ENCODE data around the gene SSR4.

The SSR4 gene

DNA sequence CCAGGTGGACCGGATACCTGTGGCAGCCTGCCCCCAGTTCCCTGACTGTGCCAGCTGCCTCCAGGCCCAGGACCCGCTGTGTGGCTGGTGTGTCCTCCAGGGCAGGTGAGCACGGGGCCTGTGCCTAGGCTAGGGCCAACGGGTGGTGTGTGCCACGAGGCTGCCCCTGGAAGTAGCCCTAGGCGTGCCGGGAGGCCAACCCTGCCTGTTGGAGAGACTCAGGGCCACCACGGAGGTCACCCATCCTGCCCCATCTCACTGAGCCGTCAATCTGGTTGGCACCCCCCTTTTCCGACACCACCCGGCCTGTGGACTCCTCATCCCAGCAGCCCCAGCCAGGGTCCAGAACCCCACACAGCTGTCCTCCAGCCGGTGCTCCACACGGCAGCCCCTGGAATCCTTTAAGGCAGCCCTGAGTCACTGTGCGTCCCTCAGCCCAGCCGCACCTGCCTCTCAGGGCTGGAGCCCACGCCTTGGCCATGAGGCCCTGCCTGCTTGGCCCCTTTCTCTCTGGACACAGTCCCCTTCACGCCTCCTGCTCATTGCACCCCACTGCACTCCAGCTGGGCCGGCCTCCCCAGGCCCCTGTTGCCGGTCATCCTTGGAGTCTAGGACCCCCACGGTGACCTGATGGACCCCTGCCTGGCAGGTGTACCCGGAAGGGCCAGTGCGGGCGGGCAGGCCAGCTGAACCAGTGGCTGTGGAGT, 25.2 kb upstream of the SSR4 start:
- DNase-seq (ENCODE audit: low read depth in 2 of 3, low spot score in 1 of 3), result no peak

DNA sequence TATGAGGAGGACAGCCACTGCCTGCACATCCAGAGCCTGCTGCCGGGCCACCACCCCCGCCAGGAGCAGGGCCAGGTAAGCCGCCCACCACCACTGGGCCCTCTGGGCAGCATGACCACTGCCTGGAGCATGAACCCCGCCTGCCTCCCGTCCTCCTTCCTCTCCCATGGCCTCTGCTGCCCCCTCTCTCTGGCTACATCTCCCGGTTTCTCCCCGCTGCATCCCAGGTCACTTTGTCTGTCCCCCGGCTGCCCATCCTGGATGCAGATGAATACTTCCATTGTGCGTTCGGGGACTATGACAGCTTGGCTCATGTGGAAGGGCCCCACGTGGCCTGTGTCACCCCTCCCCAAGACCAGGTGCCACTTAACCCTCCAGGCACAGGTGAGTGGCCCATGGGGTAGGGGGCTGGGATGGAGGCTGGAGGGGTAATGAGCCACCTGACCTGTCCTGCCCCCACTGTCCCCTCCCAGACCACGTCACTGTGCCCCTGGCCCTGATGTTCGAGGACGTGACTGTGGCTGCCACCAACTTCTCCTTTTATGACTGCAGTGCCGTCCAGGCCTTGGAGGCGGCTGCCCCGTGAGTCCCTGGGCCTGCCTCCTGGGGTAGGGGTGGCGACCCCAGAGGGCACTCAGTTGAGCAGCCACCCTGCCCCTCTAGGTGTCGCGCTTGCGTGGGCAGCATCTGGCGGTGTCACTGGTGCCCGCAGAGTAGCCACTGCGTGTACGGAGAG, 24.4 kb upstream of the SSR4 start:
- DNase-seq (ENCODE audit: low read depth in 2 of 3, low spot score in 1 of 3), result no peak

DNA sequence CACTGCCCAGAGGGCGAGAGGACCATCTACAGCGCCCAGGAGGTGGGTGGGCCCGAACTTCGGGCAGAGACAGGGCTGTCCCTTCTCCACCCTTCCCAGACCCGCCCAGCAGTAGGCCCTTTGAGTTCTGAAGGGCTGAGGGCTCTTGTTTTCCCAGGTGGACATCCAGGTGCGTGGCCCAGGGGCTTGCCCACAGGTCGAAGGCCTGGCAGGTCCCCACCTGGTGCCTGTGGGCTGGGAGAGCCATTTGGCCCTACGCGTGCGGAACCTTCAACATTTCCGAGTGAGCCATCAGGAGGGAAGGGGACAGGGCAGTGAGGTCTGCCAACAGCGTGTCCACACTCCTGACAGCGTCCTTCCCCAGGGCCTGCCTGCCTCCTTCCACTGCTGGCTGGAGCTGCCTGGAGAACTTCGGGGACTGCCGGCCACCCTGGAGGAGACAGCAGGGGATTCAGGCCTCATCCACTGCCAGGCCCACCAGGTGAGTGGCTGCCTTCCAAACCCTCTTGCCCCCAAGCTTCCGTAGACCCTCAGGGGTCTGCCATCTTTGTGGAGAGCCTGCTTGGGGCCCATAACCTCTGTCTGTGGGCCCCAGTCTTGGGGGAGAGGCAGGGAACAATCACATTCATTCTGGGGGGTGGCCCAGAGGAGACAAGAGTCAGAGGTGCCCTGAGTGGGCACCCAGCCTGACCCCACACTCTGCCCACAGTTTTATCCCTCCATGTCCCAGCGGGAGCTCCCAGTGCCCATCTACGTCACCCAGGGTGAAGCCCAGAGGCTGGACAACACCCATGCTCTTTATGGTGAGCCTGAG, 23.7 kb upstream of the SSR4 start:
- no peak for DNase-seq (ENCODE audit: low read depth in 2 of 3, low spot score in 1 of 3)

DNA sequence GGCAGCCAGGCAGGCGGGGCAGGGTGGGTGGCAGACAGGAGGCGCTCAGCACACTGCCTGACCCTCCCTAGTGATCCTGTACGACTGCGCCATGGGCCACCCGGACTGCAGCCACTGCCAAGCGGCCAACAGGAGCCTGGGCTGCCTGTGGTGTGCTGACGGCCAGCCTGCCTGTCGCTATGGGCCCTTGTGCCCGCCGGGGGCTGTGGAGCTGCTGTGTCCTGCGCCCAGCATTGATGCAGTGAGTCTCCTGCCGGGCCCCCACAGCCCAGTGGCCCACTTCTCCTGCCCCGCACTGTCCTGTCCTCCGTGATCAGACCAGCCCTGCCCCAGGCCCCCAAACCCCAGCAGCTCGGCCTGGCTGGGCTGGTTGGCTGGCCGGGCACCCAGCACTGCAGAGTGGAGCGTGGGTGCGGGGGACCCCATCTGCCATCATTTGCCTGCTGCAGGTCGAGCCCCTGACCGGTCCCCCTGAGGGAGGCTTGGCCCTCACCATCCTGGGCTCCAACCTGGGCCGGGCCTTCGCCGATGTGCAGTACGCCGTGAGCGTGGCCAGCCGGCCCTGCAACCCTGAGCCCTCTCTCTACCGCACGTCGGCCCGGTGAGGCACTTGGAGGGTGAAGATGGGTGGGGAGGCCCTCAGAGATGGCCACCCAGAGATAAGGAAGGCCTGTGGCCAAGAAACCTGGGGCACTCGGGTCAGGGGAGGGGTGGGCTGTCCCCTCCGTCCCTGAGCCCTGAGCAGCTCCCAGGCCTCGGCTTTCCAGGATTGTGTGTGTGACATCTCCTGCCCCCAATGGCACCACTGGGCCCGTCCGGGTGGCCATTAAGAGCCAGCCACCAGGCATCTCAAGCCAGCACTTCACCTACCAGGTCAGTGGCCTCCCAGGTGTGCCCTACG, 22.8 kb upstream of the SSR4 start:
- DNase-seq (ENCODE audit: low read depth in 2 of 3, low spot score in 1 of 3), result no peak

DNA sequence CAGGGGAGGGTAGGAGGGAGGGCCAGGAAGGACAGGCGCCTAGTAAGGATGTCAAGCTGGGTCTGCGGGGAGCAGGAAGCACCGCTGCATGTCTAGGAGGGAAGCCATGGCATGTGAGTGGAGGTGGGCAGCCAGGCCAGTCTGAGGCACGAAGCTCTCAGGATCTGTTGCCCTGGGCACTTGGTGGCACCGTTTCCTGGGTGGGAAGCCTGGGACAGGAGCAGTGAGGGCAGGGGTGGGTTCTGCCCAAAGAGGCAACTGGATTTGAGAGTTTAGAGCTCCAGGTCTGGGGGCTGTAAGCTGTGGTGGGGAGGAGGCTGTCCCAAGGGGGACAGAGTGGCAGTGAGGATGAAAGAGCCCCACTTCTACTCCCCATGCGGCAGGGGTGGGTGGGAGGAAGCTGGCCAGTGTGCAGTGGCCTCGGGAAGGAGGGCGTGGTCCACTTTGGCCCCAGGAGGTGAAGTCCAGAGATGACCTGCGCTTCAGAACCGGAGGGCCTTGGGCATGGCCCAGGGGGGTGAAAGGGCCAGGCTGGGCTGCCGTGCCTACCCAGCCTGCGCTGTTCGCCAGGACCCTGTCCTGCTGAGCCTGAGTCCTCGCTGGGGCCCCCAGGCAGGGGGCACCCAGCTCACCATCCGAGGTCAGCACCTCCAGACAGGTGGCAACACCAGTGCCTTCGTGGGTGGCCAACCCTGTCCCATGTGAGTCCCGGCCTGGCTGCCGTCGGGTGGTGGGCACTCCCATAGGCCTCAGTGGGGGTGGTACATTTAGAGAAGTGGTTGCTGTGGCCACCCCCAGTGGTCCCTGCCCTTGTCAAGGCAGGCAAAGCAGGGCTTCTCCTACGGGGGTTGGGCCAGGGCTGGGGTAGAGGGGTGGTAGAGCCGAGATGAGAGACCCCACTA, 21.9 kb upstream of the SSR4 start:
- DNase-seq (ENCODE audit: low read depth in 2 of 3, low spot score in 1 of 3), result no peak

DNA sequence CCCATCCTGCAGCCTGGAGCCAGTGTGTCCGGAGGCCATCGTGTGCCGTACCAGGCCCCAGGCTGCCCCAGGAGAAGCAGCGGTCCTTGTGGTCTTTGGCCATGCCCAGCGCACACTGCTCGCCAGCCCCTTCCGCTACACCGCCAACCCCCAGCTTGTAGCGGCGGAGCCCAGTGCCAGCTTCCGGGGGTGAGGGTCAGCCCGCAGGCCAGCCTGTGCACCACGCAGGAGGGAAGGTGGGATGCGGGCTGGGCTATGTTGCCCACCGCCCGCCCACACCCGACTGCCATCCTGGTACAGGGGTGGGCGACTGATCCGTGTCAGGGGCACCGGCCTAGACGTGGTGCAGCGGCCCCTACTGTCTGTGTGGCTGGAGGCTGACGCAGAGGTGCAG, 21.3 kb upstream of the SSR4 start:
- DNase-seq (ENCODE audit: low read depth in 2 of 3, low spot score in 1 of 3), result no peak

DNA sequence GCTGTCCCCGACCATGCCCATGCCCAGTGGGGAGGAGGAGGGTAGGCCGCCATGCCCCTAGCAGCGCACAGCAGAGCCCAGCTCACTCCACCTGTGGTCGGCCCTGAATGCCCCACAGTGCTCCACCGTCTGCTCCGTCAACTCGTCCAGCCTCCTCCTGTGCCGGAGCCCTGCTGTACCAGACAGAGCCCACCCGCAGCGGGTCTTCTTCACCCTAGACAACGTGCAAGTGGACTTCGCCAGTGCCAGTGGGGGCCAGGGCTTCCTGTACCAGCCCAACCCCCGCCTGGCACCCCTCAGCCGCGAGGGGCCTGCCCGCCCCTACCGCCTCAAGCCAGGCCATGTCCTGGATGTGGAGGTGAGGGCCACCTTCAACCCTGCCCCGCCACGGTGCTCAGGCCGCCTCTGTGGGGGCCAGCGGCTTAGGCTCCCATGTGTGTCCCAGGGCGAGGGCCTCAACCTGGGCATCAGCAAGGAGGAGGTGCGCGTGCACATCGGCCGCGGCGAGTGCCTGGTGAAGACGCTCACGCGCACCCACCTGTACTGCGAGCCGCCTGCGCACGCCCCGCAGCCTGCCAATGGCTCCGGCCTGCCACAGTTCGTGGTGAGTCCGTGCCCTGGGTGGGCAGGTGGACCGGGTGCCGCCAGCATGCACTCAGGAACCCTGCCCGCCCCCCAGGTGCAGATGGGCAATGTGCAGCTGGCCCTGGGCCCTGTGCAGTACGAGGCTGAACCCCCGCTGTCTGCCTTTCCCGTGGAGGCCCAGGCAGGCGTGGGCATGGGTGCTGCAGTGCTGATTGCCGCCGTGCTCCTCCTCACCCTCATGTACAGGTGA, 20.5 kb upstream of the SSR4 start:
- DNase-seq (ENCODE audit: low read depth in 2 of 3, low spot score in 1 of 3), result no peak

DNA sequence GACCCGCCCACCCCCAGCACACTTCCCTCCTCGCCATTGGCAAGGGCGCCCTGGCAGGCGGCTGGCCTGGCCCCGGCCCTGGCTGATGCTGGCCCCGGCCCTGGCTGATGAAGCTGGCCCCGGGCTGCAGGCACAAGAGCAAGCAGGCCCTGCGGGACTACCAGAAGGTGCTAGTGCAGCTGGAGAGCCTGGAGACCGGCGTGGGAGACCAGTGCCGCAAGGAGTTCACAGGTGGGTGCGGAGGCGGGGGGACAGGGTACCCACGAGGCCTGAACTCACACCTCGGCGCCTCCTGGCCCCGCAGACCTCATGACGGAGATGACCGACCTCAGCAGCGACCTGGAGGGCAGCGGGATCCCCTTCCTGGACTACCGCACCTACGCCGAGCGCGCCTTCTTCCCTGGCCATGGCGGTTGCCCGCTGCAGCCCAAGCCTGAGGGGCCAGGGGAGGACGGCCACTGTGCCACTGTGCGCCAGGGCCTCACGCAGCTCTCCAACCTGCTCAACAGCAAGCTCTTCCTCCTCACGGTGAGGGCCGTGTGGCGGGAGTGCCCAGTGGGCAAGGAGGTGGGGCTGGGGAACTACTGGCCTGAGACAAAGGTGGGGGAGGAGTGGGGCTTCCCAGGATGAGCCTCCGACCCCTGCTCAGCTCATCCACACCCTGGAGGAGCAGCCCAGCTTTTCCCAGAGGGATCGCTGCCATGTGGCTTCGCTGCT, 19.7 kb upstream of the SSR4 start:
- DNase-seq (ENCODE audit: low read depth in 2 of 3, low spot score in 1 of 3), result no peak

DNA sequence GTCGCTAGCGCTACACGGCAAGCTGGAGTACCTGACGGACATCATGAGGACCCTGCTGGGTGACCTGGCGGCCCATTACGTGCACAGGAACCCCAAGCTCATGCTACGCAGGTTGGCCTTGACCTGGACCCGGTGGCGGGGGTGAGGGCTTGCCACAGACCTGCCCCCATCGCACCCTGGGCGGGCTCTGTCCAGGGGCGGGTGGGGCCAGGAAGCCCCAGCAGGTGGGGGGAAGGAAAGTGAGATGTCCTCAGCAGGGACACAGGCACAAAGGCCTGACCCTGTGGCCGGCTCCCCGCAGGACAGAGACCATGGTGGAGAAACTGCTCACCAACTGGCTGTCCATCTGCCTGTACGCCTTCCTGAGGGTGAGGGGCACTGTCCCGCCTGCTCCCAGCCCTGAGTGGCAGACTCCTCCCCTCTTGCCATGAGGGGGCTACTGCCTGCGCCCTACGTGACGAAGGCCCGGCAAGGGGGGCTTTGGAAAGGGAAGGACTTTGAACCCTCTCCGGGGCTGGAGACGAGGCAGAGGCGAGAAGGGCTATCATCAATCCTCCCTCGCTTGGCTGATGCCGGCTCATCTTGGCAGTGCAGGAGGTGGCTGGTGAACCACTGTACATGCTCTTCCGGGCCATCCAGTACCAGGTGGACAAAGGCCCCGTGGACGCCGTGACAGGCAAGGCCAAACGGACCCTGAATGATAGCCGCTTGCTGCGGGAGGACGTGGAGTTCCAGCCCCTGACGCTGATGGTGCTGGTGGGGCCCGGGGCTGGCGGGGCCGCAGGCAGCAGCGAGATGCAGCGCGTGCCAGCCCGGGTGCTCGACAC, 19.0 kb upstream of the SSR4 start:
- no peak for DNase-seq (ENCODE audit: low read depth in 2 of 3, low spot score in 1 of 3)

DNA sequence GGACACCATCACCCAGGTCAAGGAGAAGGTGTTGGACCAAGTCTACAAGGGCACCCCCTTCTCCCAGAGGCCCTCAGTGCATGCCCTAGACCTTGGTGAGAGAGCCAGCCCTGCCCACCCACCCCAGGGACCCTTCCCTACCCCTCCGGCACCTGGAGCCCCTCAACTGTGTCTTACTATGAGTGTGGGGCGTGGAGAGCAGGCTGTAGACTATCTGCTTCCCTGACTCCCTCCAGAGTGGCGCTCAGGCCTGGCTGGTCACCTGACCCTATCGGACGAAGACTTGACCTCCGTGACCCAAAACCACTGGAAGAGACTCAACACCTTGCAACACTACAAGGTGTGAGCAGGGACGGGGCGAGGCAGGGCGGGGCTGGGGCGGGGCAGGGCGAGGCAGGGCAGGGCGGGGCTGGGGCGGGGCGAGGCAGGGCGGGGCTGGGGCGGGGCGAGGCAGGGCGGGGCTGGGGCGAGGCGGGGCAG, 18.3 kb upstream of the SSR4 start:
- DNase-seq (ENCODE audit: low read depth in 2 of 3, low spot score in 1 of 3), result no peak

DNA sequence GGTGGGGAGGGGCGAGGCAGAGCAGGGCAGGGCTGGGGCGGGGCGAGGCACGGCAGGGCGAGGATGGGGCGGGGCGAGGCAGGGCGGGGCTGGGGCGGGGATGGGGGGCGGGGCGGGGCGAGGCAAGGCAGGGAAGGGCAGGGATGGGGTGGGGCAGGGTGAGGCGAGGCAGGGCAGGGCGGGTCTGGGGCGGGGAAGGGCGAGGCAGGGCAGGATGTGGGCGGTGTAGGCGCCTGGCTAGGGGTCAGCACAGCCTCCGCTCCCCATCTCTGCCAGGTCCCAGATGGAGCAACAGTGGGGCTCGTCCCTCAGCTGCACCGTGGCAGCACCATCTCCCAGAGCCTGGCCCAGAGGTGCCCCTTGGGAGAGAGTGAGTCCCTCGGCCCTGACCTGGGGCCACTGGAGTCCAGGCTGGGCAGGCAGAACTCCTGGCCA, 17.8 kb upstream of the SSR4 start:
- DNase-seq (ENCODE audit: low read depth in 2 of 3, low spot score in 1 of 3), result no peak

DNA sequence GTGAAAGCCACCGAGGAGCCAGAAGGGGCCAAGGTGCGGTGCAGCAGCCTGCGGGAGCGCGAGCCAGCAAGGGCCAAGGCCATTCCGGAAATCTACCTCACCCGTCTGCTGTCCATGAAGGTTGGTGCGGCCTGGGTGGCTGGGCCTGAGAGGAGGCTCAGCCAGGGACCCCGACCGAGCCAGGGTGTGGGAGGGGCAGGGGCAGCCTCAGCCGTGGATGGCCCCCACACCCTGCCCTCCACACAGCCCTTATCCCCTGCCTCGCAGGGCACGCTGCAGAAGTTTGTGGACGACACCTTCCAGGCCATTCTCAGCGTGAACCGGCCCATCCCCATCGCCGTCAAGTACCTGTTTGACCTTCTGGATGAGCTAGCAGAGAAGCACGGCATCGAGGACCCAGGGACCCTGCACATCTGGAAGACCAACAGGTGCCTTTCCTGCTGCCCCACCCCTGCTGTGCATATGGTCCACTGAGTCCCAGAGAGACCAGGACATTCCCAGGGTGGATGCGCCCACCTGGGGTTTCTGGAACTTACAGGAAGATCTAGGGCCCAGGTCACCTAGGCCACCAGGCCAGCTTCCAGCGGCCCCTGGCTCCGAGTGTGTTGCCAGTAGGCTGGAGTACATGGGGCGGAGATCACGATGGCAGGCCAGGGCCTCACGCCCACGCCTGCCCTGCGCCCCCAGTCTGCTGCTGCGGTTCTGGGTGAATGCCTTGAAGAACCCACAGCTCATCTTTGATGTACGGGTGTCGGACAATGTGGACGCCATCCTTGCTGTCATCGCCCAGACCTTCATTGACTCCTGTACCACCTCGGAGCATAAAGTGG, 17.0 kb upstream of the SSR4 start:
- DNase-seq (ENCODE audit: low read depth in 2 of 3, low spot score in 1 of 3), result no peak

DNA sequence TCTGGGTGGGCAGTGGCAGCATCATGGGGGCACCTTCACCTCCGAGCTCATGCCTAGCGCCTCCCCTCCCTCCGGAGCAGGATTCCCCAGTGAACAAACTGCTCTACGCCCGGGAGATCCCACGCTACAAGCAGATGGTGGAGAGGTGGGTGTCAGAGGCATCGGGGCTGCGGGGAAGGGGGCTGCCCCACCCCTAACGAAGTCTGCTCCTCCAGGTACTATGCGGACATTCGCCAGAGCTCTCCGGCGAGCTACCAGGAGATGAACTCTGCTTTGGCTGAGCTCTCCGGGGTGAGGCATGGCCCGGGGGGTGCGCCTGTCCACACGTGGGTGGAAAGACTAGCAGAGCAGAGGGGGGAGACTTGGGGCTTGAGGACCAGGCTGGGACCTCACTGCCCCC, 16.3 kb upstream of the SSR4 start:
- no peak for DNase-seq (ENCODE audit: low read depth in 2 of 3, low spot score in 1 of 3)

DNA sequence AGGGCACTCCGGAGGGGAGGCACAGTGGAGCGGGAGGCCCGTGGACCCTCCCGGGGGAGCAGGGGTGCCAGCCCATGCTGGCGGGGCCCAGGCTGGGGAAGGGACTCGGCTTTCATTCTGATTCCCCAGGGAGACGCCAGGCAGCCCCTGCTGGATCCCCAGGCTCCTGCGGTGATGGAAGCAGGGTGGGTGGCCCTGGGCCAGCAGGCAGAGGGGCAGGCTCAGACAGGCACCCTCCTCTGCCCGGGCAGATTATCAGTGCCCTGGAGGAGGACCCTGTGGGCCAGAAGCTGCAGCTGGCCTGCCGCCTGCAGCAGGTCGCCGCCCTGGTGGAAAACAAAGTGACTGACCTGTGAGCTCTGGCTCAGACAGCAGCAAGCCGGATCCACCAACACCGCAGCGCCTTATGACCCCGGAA, 15.8 kb upstream of the SSR4 start:
- DNase-seq (ENCODE audit: low read depth in 2 of 3, low spot score in 1 of 3), result no peak

DNA sequence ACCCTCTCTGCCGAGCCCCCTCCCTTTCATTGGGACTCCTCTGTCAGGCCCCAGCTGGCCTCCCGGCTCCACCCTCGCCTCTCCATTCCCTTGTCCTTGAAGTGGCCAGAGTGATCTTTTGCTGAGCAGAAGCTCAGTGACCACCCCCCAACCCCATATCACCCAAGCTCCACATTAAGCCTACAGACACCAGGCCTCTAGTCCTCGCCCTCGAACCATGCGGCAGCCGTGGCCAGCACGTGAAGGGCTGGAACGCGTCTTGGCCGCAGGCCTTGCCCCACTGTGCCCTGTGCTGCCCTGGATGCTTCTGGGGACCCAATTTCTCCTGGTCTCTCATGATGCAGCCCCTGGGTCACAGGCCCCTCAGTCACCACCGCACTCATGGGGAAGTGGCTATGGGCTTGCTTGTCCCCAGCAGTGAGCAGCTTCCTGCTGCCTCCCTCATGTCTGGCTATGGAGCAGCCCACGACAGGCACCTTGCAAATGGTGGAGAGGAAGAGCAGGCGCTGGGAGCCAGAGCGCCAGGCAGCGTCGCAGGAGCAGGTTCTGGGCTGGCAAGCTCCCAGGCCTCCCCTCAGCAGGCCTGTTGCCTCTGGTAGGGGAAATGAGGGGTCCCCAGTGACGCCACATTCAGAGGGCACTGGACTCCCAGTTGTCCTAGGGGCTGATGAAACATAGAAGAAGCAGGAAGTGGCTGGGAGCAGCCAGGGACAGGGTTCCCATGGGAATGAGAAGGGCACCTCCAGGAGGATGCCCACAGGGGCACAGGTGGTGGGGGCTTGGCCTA, 14.4 kb upstream of the SSR4 start:
- DNase-seq (ENCODE audit: low read depth in 2 of 3, low spot score in 1 of 3), result no peak
